ELR (cell line): ENCODE measurements around the gene IGSF11.

ENCODE experiments used
- DNase-seq: peaks from one replicate; pipeline ENCODE4 v3.0.0-alpha.2; 2015; ENCODE audit warnings: low read depth

Gene IGSF11

DNA sequence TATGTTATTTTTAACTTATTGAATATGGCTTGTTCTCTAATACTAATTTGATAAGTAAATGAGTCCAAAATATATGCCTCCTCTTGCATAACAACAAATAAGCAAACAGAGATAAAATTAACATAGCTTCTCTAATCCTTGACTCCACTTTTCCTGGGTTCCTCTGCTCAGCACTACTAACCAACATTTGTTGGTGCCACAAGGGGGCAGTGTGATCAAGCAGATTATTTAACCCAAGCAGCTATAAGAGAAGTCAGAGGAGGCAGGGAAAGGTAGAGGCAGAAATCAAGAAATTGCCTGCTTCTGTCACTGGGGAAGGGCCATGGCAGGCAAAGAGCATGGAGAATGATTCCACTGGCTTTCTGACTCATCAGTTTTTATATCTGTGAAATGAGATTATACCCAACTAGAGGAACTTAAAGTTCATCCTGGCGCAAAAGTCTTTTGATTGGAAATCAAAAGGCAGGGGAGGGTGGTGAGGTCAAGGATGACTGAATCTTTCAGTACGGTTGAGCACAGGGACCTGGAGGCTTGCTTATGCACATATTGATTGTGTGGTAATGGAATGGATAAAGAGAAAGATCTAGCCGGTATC, 152.2 kb downstream of the IGSF11 start:
- DNase-seq, result peak; percentile 59

- no peak for DNase-seq
Observed at GRCh38 chr3:118868051-118868450, 166.6 kb downstream of the IGSF11 start.

- DNase-seq, result peak; percentile 13
Observed at GRCh38 chr3:118863731-118864322, 170.8 kb downstream of the IGSF11 start.

- DNase-seq, result no peak
Observed at GRCh38 chr3:118859950-118860349, 174.7 kb downstream of the IGSF11 start.

DNA sequence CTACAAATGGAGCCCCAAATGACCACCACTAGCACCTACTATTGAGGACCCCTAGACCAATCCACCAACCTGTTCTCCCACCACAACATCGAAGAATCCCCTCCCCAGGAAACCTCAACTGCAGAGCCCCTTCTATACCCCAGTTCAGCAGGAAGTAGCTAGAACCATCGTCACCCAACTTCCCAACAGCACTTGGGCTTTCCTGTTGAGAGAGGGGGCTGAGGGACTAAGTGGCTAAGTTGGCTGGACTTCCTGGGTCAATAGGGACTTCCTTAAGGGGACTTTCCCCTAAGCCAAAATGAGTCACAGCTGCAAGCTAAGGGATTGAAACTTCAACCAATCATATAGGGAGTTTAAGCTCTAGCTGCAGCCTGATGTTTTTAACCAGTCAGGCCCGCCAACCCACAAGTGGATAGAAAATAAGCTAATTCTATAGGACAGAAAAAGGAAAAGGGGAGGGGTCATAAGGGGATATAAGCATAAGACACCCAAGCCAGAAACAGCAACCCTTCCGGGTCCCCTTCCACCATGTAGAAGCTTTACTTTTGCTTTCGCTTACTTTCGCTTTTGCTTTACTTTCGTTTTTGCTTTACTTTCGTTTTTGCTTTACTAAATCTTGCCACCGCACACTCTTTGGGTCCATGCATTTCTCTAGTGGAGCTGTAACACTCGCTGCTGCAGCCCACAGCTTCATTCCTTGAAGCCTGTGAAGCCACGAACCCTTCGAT, 183.0 kb downstream of the IGSF11 start:
- DNase-seq, result peak; percentile 3

DNA sequence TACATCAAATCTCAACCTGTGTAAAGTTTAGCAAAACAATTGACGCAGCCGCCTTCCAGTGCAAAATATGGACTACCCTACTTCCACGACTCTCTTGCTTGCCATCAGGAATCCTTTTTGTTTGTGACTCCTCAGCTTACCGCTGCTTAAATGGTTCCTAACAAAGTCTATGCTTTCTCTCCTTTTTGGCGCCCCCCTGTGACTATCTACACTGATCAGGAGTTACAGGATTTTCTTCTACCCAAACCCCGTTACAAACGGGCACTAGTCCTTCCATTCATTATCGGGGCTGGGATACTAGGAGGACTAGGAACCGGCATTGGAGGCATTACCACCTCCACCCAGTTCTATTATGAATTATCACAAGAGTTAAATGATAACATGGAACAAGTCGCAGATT, 184.0 kb downstream of the IGSF11 start:
- DNase-seq, result no peak
